Breast epithelium (tissue), 3 donors: ENCODE results near the gene CCNG1.

Experiments used
- POLR2A ChIP-seq: fragments of 450-650 bp; IDR thresholded peaks from one replicate; pipeline ENCODE4 v1.6.1; 2016; ENCODE audit warnings: antibody characterized with exemption, mild to moderate bottlenecking, moderate library complexity
- POLR2AphosphoS5 ChIP-seq, 3 donors: sonication (generic); formaldehyde crosslinking; IDR thresholded peaks; one replicate each; pipeline ENCODE4 v1.6.1; 2017; ENCODE audit warnings: antibody characterized with exemption in 3 of 3
- TF ChIP-seq, protein P1 (sequence below), 3 donors: fragments of 450-650 bp; IDR thresholded peaks; one replicate each; pipeline ENCODE4 v1.5.1; 2016 to 2017; ENCODE audit warnings: antibody characterized with exemption in 3 of 3, mild to moderate bottlenecking in 3 of 3, moderate library complexity in 3 of 3

DNA sequence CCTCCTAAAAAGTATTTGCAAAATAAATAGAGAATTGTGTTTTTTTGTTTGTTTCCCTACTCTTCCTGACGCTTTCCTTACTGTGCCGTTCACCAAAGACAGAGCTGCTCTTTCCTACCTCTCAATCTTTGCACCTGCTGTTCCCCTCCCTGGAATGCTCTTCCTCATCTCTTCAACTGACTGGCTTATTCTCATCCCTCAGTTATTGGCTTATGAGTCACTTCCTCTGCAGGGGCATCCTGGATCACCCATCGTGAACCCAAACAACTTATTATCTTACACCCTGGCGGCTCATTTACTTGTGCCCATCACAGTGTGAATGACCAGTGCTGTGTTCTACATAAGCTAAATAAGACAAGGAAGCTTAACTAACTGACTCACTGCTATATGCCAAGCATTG is 36.1 kb upstream of the CCNG1 start:
- TF ChIP-seq, protein P1, sequence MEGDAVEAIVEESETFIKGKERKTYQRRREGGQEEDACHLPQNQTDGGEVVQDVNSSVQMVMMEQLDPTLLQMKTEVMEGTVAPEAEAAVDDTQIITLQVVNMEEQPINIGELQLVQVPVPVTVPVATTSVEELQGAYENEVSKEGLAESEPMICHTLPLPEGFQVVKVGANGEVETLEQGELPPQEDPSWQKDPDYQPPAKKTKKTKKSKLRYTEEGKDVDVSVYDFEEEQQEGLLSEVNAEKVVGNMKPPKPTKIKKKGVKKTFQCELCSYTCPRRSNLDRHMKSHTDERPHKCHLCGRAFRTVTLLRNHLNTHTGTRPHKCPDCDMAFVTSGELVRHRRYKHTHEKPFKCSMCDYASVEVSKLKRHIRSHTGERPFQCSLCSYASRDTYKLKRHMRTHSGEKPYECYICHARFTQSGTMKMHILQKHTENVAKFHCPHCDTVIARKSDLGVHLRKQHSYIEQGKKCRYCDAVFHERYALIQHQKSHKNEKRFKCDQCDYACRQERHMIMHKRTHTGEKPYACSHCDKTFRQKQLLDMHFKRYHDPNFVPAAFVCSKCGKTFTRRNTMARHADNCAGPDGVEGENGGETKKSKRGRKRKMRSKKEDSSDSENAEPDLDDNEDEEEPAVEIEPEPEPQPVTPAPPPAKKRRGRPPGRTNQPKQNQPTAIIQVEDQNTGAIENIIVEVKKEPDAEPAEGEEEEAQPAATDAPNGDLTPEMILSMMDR (IDR thresholded peaks at IDR 0.05) = no peak
- TF ChIP-seq POLR2AphosphoS5 (IDR thresholded peaks at IDR 0.05) (no peak), POLR2A (no peak)
